ENCODE measurements around the gene ANKS1B.

Gene ANKS1B

DNA sequence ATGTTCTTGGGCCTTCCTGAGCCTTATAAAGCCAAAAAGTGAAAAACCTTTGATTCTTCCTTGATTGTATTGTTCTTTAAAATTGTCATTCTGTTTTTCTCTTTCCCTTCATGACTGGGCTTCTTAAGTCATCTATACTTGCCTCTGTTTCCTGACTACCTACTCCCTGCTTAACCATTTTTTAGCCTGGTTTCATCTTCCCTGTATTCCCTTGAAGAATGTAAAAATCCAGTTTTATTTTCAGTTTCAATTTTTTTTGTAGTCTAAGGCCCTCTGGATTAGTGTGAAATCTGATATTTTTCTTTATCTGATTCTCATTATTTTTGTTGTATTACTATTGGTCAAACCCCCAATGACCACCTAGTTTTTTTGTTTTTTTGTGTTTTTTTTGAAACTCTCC, 1293.4 kb downstream of the ANKS1B start:
- DNase-seq, result no peak

GRCh38 chr12:98686603-98687002, 1298.1 kb downstream of the ANKS1B start:
- no peak for DNase-seq

Measured in Kasumi-1 (cell line).